Measurements from ENCODE around the gene TTLL5.

- TF ChIP-seq CTCF (IDR thresholded peaks at IDR 0.05) (no peak), POLR2A (IDR thresholded peaks at IDR 0.05) (no peak)
Measured at GRCh38 chr14:75886636-75887348, 225.7 kb downstream of the TTLL5 start.
